Duodenal mucosa (tissue), 2 donors: ENCODE results near the gene HMGN4.
A peak's percentile ranks its signal among the peaks of the same experiment; 100 is the strongest.

Experiments used
- H3K27ac ChIP-seq: one replicate; pipeline ENCODE4 v1.7.0; 2013; ENCODE audit warnings: low read depth, low read length
- H3K27me3 ChIP-seq, 2 donors: one replicate each; pipeline ENCODE4 v1.7.0; 2013; ENCODE audit warnings: low read length in 2 of 2, control low read depth in 1 of 2; ENCODE audit not compliant: insufficient read depth in 2 of 2, control insufficient read depth in 1 of 2
- H3K36me3 ChIP-seq, 2 donors: one replicate each; pipeline ENCODE4 v1.7.0; 2013; ENCODE audit warnings: low read length in 2 of 2, control low read depth in 1 of 2; ENCODE audit not compliant: insufficient read depth in 2 of 2, control insufficient read depth in 1 of 2
- H3K4me1 ChIP-seq, 2 donors: one replicate each; pipeline ENCODE4 v1.7.0; 2013; ENCODE audit warnings: low read length in 2 of 2, control low read depth in 1 of 2; ENCODE audit not compliant: insufficient read depth in 2 of 2, control insufficient read depth in 1 of 2
- H3K4me3 ChIP-seq, 2 donors: one replicate each; pipeline ENCODE4 v1.7.0; 2013; ENCODE audit warnings: low read length in 2 of 2, low read depth in 1 of 2
- H3K9ac ChIP-seq, 2 donors: one replicate each; pipeline ENCODE4 v1.7.0; 2013; ENCODE audit warnings: low read length in 2 of 2, low read depth in 1 of 2
- H3K9me3 ChIP-seq, 2 donors: one replicate each; pipeline ENCODE4 v1.7.0; 2013; ENCODE audit warnings: low read length in 2 of 2, control low read depth in 1 of 2; ENCODE audit not compliant: control insufficient read depth in 1 of 2

HMGN4 gene

GRCh38 chr6:26594730-26595632 lies 56.8 kb downstream of the HMGN4 start:
- Histone ChIP-seq H3K27me3 (peaks cover 7 to 30% of the 10 kb centered on the region in 2 donors), H3K9me3 (no peaks in the 10 kb centered on the region), H3K36me3 (peaks cover 15 to 19% of the 10 kb centered on the region in 2 donors), H3K9ac (peak overlapping the region; percentile 35 to 54), H3K4me3 (peak overlapping the region; percentile 72 to 79), H3K27ac (no peak overlapping the region), H3K4me1 (peaks cover 7 to 15% of the 10 kb centered on the region in 2 donors)

GRCh38 chr6:26595669-26596269 lies 57.6 kb downstream of the HMGN4 start:
- peak overlapping the region; percentile 35 to 54 for H3K9ac ChIP-seq
- H3K4me3 ChIP-seq = peak overlapping the region; percentile 72 to 79
- H3K9me3 ChIP-seq = no peaks in the 10 kb centered on the region
- H3K27ac ChIP-seq = peak overlapping the region; percentile 3
- H3K27me3 ChIP-seq = peaks cover 7 to 30% of the 10 kb centered on the region in 2 donors
- peaks cover 16 to 22% of the 10 kb centered on the region in 2 donors for H3K36me3 ChIP-seq
- H3K4me1 ChIP-seq = peaks cover 7 to 15% of the 10 kb centered on the region in 2 donors
